Transverse colon (tissue), 4 donors: ENCODE measurements around the gene YRDC.

ENCODE experiments used
- EP300 ChIP-seq: sonication (generic); formaldehyde crosslinking; IDR thresholded peaks from one replicate; pipeline ENCODE4 v1.6.1; 2017; ENCODE audit warnings: antibody characterized with exemption, low read depth
- POLR2A ChIP-seq: fragments of 450-650 bp; IDR thresholded peaks from one replicate; pipeline ENCODE4 v1.6.1; 2016; ENCODE audit warnings: antibody characterized with exemption, mild to moderate bottlenecking, moderate library complexity
- POLR2AphosphoS5 ChIP-seq, 3 donors: sonication (generic); formaldehyde crosslinking; IDR thresholded peaks; one replicate each; pipeline ENCODE4 v1.6.1; 2016; ENCODE audit warnings: antibody characterized with exemption in 3 of 3
- TF ChIP-seq, protein P1 (sequence below), 5 experiments: fragments of 200-600 bp in 3 of 5; fragments of 450-650 bp in 2 of 5; sonication (generic) in 3 of 5; IDR thresholded peaks; 1 replicate in 2 of 5; 2 replicates in 3 of 5; pipeline ENCODE4 v1.5.1; 2016 to 2017; ENCODE audit warnings: antibody characterized with exemption in 5 of 5, inconsistent platforms in 3 of 5, mild to moderate bottlenecking in 2 of 5, moderate library complexity in 1 of 5

DNA sequence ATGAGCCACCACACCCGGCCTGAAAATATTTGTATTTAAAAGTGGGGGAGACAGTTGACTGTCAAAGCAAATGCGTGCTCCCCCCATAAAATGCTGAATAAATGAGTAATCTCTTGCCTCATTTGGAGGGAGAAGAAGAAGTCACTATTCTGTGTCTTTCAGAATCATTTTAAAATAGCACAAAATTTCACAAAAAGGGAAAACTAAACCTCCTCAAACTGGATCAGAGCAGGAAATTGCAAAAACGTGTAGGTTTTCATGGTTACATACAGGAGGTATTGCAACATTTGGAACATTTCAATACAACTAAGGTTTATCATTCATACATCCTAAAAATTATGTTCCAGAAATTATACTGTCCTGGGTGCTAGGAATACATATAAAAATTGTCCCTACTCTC, 37.8 kb upstream of the YRDC start:
- TF ChIP-seq, protein P1, sequence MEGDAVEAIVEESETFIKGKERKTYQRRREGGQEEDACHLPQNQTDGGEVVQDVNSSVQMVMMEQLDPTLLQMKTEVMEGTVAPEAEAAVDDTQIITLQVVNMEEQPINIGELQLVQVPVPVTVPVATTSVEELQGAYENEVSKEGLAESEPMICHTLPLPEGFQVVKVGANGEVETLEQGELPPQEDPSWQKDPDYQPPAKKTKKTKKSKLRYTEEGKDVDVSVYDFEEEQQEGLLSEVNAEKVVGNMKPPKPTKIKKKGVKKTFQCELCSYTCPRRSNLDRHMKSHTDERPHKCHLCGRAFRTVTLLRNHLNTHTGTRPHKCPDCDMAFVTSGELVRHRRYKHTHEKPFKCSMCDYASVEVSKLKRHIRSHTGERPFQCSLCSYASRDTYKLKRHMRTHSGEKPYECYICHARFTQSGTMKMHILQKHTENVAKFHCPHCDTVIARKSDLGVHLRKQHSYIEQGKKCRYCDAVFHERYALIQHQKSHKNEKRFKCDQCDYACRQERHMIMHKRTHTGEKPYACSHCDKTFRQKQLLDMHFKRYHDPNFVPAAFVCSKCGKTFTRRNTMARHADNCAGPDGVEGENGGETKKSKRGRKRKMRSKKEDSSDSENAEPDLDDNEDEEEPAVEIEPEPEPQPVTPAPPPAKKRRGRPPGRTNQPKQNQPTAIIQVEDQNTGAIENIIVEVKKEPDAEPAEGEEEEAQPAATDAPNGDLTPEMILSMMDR (IDR thresholded peaks at IDR 0.05): no peak
- no peak for TF ChIP-seq POLR2AphosphoS5 (IDR thresholded peaks at IDR 0.05)
- no peak for TF ChIP-seq POLR2A
- TF ChIP-seq EP300: no peak
